HG03457 (cell line): ENCODE data around the gene HOXB2.

ENCODE experiments used
- ATAC-seq: cut with Tn5 transposase; IDR thresholded peaks from one replicate; pipeline ENCODE4 v1.9.1; 2021; ENCODE audit warnings: moderate number of reproducible peaks; ENCODE audit not compliant: unreplicated experiment

Gene HOXB2

DNA sequence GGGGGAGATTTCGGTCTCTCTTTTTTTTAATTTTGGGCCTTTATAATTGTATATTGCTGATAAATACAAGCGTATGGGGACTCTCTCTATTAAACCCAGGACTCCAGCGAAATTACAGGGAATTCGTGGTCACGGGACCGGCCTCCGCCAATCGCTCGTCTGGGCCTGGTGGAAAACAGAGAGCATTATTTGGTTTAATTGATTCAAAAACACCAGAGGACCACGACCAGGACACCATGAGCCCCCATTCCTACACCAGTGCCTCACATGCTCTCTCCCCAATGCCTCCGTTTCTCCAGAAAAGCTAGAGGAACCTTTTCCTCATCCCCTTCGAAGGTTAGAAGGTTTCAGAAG, at the start of gene HOXB2:
Gene HOXB2, minus strand, starts transcription at position 88 of the 354 bp plus-strand sequence. CDS start 198 bp downstream, outside the sequence.
- ATAC-seq = no peak

DNA sequence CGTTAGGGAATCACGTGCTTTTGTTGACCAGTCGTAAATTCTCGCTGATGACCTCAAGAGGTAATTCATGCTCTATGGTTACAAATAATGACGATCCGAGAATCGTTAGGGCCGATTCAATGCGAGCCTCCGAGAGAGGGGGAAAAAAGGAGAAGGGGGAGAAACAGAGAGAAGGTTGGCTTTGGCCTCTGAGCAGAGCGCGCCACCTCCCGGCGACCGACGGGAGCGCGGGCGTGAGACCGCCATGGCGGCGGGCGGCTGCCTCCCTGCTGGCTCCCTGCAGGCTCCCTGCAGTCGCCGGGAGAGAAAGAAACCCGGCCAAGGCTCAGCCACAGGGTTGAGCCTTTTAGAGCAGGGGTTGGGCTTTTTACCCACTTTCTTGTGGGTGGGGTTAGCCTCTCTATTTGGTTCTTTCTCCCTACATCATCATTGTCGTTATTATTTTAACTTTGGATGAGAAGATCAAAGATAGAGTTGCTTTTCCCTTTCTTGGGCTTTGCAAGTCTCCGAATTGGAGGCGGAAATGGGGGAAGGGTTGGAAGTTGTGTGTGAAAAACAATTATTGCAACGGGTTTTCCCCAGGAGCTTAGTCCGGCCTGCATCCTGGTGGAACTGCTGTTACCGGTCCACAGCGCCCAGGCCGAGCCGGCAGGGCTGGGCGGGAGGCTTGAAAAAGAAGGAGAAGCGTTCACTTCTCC, 49.1 kb upstream of the HOXB2 start:
- no peak for ATAC-seq

DNA sequence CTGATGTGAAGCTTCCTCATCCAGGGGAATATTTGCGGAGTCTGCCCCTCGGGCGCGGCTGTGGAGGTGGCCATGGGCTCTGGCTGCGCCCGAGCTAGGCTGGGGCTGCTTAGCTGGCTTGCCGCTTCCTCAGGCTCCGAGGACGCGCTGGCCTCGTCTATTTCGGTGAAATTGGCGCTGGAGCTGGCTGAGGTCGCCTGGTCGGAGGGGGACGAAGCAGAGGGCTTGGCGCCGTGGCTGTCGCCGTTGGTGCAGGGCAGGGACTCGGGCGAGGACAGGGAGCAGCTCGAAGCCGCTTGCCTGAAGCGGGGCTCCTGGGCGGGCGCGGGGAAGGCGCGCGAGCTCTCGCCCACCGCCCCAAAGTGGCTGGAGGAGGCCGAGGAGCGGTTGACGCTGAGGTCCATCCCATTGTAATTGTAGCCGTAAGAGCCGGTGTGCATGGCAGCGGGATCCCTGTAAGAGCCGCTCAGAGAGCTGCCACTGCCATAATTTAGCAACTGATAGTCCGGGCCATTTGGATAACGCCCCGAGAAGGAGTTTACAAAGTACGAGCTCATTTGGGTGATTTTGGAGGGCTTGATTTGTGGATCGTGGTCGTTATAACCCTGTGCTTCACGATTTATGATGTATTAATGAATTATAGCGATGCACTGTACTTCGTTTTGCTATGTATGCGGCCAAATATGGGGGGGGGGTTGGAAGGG, 48.4 kb upstream of the HOXB2 start, which contains the start of gene HOXB5:
Gene HOXB5, minus strand, starts transcription at position 654 of the 704 bp plus-strand sequence. Its CDS starts 97 bp downstream, at position 557.
- ATAC-seq = no peak

DNA sequence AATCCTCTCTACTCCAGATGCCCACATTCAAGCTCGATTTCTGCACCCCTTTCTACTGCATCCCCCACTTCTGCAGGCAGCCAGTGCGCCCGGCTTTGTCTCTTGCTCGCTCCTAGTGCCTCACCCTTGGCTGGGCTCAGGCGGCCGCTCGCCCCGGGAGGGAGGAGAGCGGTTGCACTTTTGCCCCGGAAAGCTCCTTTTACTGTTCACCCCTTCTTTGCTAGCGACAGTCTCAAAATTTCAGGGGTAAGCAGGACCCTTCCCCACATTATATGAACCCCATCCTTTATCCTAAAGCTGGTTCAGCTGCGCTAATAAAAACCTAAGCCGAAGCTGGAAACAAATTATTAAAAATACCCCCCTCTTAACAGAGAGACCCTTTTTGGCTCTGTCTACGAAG, 47.7 kb upstream of the HOXB2 start:
- no peak for ATAC-seq

DNA sequence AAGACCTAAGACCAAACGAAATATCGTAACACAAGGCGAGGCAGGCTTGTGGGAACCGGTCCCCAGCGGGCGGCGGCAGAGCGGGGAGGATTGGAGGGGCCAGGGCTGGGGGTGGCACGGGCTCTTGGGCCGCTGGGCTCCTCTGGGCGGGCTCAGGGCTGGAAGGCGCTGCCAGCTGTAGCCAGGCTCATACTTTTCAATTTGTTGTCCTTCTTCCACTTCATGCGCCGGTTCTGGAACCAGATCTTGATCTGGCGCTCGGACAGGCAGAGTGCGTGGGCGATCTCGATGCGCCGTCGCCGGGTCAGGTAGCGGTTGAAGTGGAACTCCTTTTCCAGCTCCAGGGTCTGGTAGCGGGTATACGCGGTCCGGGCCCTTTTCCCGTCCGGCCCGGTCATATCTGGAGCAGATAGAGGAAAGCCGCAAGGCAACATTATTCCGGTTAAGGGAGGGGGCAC, 47.2 kb upstream of the HOXB2 start:
- ATAC-seq = no peak

DNA sequence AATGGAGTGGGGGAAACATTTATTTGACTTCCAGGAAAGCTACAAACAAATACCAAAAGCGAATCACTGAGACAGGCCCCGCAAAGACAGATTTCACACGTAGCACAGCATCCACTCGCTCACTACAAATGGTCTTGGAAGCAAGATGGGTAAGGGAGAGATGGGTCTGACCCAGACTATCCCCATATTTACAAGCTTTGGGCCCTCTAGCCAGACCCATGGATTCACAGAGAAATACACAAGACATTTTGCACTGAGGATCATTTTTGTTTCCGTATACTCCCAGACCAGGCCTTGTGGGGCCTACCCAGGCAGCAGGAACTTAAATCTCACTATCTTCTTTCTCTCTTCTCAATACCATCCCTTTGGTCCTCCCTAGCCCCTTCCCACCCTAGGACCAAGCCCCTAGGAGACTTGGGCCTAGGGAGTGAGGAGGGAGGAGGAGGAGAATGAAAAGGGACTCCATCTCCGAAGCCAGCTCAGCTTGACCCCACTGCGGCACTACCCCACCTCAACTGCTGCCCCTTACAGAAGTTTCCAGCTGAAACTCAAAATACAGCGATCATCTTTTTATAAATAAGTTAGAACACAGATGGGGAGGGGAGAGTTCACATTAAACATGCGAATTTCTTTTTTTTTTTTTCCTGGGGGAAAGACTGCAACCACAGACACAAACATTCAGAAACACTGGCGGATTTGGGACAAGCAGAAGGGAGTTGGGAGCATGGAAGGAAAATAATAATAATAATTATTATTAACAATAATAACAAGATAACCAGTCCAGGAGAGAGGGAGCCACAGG, 46.5 kb upstream of the HOXB2 start:
- ATAC-seq = no peak

DNA sequence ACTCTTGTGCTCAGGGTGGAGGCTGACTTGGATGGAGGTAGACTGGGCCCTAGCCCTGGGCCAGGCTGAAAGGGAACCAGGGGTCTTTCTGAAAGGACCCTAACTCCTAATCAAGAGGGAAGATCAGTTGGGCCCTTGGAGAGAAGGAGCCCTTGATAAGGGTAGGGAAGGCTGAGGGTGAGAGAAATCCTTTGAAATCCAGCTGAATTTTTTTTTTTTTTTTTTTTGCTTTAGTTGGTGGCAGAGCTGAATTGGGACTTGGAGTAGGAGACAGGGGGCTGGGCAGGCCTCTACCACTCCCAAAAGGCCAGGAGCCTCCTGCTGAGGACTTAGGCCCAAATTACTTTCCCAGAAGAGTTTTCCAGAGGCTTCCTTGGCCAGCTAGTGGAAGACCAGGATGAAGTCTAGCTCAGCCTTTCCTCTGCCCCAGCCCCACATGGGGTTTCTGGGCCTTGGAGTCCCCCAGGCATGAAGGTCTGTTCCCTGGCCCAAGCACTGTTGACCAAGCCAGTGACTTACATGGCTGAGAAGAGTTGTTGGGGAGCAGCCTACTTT, 45.8 kb upstream of the HOXB2 start:
- no peak for ATAC-seq

DNA sequence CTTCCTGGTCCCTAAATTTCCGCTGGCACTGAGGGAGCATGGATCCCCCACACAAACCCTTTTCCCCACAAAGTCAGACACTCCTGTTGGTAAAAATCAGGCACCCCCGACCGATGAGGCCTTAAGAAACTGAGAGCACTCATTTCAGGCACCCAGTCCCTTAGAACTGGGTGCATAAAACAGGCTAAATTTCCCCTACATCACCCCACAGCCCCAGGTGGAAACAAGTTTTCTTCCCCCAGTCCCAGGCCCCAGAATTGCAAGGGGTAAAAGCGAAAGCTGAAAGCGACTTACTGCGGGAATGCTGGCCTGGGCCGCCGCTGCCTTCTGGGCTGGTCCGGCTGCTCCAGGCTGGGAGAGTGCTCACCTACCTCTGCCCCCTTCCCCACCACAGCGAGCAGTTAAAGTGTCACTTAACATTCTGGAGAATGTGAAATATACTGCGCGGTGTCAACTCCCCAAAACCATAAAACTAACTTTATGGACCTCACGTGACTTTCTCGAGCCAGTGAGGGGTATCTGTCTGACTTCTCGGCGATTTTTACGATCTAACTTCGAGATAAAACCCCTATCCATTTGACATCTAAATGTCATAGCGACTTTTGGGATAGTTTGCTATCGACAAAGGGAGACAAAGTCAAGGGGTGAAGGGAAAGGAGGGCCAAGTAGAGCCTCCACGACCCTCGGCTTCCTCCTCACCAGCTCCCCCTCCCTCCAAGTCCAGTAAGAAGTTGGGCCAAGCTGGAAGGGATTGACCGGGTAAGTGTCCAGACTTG, 45.1 kb upstream of the HOXB2 start, which contains the start of gene HOXB3:
Gene HOXB3, minus strand, starts transcription at position 411 of the 776 bp plus-strand sequence. CDS start 37,767 bp downstream, outside the sequence.
- no peak for ATAC-seq

DNA sequence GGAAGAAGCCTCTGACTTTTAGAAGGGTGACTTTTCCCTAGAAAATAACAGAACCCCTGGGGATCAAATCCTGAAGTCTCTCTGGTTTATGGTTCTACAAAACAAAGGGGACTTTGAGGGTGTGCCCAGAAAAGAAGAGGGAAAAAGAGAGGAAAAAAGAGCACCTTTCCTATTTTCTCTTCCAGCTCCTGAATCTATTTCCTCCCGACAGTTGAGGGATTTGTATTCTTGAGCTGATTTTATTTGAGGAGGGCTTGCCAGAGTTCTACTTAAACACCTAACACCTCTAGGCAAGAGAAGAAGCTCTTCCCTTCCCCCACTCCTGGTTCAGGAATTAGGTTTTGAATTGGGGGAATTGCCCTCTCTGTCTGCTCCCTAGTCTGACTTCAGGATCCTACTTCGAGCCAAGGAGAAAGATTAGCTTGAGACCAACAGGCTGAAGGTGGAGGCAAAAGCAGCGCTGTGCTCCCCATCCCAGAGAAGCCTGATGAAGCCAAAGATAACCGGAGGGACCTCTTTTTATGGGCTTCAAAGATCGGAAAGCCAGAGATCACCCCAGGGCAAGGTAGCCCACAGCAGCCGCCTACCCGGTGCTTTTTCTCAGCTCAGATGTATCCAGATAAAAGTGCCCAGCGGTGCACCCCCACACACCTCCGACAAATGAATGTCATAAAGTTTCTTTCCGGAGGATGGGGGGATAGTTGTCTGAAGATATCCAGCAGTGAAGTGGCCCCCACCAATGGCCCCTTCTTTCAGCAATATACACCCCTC, 44.3 kb upstream of the HOXB2 start:
- ATAC-seq = no peak

DNA sequence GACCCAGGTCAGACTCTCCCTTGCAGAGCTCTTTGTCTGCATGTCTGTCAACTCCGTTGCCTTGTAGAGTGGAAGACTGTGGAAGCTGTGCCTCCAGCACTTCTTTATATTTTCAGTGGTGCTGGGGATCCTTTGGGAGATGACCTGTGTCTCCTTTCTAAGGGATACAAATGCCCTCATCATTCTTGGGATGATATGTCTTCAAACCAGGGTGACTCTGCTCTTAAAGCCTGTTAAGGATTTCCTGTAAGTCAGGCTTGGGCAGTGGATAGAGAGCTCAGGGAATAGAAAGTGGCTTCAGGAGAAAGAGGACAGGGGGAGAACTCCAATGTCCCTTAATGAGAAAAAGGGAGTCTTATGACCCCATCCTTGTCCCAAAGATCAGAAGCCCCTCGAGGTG, 43.6 kb upstream of the HOXB2 start:
- no peak for ATAC-seq

DNA sequence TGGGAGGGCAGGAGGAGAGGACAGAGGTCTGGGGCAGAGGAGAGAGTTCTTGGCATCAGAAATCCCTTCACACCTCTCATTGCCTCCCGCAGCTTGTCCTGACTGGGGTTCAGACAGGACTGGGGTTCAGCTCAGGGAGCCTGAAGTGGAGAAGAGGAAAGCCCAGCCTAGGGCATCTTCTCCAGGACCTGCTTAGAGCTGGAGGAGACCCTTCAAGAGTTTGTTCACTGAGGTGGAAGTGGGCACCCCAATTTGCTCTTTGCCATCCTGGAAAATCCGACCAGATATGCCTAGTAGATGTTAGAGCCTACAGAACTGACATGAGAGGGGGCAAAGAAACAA, 43.1 kb upstream of the HOXB2 start:
- no peak for ATAC-seq

DNA sequence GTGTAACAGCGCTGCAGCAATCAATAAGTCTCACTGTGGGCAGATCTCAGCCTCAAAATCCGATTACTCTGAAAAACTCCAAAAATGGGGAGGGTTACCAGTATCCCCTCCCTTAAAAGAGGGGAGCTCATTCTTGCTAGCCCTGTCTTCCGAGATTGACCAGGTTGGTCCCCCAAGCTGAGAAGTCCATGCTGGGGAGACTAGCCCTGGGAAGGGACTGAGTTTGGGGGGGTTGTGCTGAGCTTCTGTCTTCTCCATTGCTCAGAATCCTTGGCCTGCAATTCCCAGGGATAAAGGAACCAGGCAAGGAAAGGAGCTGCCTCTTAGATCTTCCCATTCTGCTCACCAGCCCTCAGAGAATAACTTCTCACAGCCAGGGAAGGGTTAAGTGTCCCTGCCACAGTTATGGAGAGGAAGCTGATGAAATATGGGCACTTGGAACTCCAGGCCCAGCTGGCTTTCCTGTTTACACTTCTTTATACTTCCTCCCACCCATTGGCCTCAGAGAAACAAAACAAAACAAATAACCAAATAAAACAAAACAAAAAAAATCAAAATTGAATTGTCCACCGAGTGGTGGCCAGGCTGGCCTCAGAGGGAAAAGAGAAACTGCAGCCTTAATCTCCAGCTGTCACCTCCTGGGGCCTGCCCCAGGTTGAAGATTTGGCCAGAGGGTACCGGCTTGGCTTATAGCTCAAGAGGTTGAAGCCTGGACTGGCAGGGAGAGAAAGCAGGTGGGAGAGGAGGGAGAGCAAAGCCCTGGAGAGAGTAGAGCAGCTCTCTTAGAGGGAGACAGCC, 42.6 kb upstream of the HOXB2 start:
- no peak for ATAC-seq

DNA sequence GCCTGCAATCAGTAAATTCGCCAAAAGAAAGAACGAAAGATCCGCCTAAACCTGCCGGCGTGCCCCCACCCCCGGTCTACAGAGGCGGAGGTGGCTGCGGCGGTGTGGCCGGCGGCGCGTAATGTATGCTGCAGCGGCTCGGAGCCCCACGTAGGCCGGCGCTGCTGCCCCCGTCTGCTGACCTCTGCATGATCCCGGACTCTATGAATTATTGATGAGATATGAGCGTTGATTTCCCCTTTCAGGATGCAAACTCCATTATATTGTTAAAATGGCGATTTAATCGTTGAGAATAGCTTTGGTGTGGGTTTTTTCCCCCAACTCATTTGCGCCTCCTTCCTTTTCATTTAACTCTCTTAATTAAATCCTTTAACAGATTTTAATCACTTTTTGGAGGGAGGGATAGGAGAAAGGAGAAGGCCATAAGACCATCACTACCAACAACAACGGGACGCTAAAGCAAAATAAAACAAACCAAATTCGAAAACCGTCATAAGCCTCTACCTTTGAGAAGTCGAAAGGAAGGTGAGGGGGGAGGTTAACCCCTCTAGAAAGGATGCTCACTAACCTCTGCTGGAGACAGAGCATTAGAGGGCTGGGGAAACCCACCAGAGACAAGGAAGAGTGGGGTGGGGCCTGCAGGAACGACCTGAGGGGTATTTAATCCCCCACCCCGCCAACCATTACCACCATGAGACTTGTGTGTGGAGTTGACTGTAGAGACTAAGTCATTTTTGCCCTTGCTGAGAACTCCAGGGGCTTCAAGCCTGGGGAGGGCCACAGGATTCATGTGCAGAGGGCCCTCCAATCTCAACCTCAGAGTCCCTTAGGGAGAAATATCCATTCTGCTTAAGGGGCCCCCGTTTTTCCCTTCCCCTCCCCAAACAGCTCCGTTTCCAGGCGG, 41.7 kb upstream of the HOXB2 start:
- no peak for ATAC-seq

DNA sequence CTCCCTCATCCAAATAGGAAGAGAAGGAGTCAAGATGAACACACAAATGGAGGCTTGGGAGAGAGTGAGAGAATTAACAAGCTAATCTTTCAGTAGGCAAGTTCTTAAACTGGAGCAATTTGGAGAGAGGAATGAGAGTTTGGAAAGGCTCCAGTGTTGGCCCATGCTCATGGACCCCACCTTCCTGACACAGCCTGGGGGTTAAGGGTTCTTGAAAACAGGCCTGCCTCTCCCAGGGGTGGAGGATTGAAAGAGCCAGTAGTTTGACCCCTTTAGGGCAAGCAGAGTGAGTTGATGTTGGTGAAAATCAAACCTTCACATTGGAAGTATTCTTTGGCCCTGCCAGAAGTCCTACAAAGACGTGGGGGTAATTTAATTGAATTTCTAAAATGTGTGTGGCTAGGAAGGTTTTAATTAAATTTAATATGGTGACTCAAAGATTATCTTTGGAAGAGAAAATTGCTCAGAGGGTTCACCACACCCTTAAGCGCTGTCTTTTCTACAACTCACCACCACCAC, 39.4 kb upstream of the HOXB2 start:
- no peak for ATAC-seq

DNA sequence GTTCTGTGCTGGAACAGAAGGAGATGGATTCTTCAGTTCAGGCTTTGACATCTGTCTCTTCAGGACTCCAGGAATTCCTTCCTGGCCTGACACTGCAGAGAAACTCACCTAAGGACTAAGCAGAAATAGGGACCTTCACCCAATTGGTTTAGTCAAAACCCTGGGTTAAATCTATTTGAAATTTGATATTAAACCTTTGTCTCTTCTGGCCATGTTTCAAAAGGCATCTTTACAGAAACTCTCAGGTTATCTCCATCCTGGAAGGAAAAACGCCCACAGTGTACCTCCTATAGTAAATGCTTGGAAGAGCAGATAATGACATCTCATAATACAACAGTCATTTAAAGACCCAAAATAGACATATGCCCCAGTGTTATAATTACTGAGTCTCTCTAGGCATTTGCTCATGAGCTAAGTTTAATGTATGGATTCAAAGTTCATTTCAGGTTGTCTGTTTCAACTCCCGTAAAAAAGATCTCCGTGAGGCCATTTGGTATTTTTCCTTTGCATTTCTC, 38.9 kb upstream of the HOXB2 start:
- ATAC-seq = no peak

DNA sequence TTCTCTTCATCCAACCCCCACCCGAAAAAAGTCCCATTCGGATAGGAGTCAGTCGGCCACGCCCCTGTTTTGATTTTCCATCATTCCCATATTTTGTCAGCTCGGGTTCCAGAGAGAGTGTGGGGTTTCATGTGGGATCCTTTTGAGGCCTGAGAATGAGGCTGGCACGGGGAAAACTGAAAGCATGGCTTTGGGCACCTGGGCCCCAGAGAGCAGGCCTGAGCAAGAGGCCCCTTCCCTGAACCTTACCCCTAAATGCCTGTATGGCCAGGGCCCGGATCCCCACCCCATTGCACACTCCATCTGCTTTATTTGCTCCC, 37.8 kb upstream of the HOXB2 start:
- no peak for ATAC-seq

DNA sequence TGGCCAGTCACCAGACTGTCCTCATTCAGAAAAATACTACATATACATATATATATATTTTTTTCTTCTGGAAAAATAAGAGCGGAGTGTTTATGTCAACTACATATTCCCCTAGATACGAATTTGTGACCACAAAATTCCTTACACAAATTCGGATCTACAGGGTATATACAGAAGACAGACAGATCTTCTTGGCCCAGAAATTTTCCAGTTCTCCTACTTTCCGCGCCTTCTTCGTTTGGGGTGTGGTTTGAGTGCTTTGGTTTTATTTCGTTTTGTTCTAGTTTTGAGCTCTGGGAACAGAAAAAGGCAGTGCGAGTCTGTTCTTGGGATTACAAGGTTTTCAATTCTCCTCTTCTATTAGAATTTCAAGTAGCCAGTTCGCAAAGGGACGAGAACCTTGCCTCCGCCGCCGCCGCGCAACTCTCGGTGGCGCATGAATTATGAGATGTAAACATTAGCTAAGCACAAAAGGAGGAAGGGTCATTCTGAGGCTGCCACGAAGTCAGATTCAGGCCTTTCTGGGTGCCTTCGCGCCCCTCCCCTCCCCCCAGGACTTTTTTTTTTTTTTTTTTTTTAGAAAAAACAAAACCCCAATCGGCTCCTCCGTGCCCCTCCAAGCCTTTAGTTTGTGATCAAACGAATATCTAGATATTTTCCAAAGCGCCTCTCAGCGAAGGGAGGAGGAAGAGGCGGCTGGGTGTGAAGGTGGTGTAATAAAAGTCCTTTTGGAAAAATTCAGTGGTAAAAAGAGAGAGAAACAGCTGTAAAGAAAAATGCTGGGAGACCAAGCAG, 35.0 kb upstream of the HOXB2 start:
- no peak for ATAC-seq
